Measurements from ENCODE around the gene CDHR3. TPM values are rescaled to one million over a fixed set of nuclear protein-coding genes. Genes with fewer than 3 reads are reported as not detected.
"Not testable (repeated sequence)": the region's sequence is repeated elsewhere in the genome, so short reads cannot be mapped to it uniquely, and the experiment has no call there.

CDHR3 gene
- total and polyA plus RNA-seq, 4 donors: 1.0 to 5.1 (median 3.0) TPM

- Histone ChIP-seq H3K4me1 (ENCODE audit: control insufficient read depth in 1 of 2, insufficient read depth in 2 of 2, low read length in 2 of 2) (no peaks in the 10 kb centered on the region), H3K27me3 (ENCODE audit: control insufficient read depth in 1 of 2, insufficient read depth in 2 of 2, low read length in 1 of 2) (no peaks in the 10 kb centered on the region), H3K9me3 (ENCODE audit: control insufficient read depth, low read length) (no peaks in the 10 kb centered on the region), H3K27ac (ENCODE audit: low read depth in 1 of 2, low read length in 2 of 2) (no peak overlapping the region), H3K36me3 (ENCODE audit: control insufficient read depth in 1 of 2, insufficient read depth in 2 of 2, low read length in 1 of 2) (no peaks in the 10 kb centered on the region), H3K4me3 (ENCODE audit: low read length in 2 of 2) (no peak overlapping the region)
- intact Hi-C loops (cut with DNase I): no loop called here
- WGBS, 2 donors: 56 to 60% methylated on average over 5 of the region's 5 CpGs
- DNase-seq (no peak), ATAC-seq (ENCODE audit: low FRiP score) (no peak)
These were observed 34.0 kb downstream of the CDHR3 start for GRCh38 chr7:105996860-105997737.

GRCh38 chr7:105999256-105999655 lies 36.2 kb downstream of the CDHR3 start:
- WGBS, 2 donors: 79 to 80% methylated on average over 5 of the region's 5 CpGs
- intact Hi-C loops (cut with DNase I): no loop called here
- Histone ChIP-seq H3K36me3 (ENCODE audit: control insufficient read depth in 1 of 2, insufficient read depth in 2 of 2, low read length in 1 of 2) (no peaks in the 10 kb centered on the region), H3K4me1 (ENCODE audit: control insufficient read depth in 1 of 2, insufficient read depth in 2 of 2, low read length in 2 of 2) (no peaks in the 10 kb centered on the region), H3K27me3 (ENCODE audit: control insufficient read depth in 1 of 2, insufficient read depth in 2 of 2, low read length in 1 of 2) (no peaks in the 10 kb centered on the region), H3K9me3 (ENCODE audit: control insufficient read depth, low read length) (no peaks in the 10 kb centered on the region), H3K4me3 (ENCODE audit: low read length in 2 of 2) (no peak overlapping the region), H3K27ac (ENCODE audit: low read depth in 1 of 2, low read length in 2 of 2) (no peak overlapping the region)
- DNase-seq (no peak), ATAC-seq (ENCODE audit: low FRiP score) (no peak)

- Histone ChIP-seq H3K36me3 (ENCODE audit: control insufficient read depth in 1 of 2, insufficient read depth in 2 of 2, low read length in 1 of 2) (no peaks in the 10 kb centered on the region), H3K9me3 (ENCODE audit: control insufficient read depth, low read length) (no peaks in the 10 kb centered on the region), H3K27ac (ENCODE audit: low read depth in 1 of 2, low read length in 2 of 2) (no peak overlapping the region), H3K4me3 (ENCODE audit: low read length in 2 of 2) (no peak overlapping the region), H3K4me1 (ENCODE audit: control insufficient read depth in 1 of 2, insufficient read depth in 2 of 2, low read length in 2 of 2) (no peaks in the 10 kb centered on the region), H3K27me3 (ENCODE audit: control insufficient read depth in 1 of 2, insufficient read depth in 2 of 2, low read length in 1 of 2) (no peaks in the 10 kb centered on the region)
- 48 to 64% methylated on average over 7 of the region's 7 CpGs for WGBS, 2 donors
- DNase-seq: no peak
- intact Hi-C loops (cut with DNase I): loop anchor here (10.0 kb wide), 2 partner anchors 236 to 346 kb away; no protein-coding TSS in a partner anchor
- ATAC-seq (ENCODE audit: low FRiP score): no peak
These were observed 38.1 kb downstream of the CDHR3 start for GRCh38 chr7:106001196-106001595.

- Histone ChIP-seq H3K27ac (ENCODE audit: low read depth in 1 of 2, low read length in 2 of 2) (no peak overlapping the region), H3K4me3 (ENCODE audit: low read length in 2 of 2) (no peak overlapping the region), H3K27me3 (ENCODE audit: control insufficient read depth in 1 of 2, insufficient read depth in 2 of 2, low read length in 1 of 2) (no peaks in the 10 kb centered on the region), H3K4me1 (ENCODE audit: control insufficient read depth in 1 of 2, insufficient read depth in 2 of 2, low read length in 2 of 2) (no peaks in the 10 kb centered on the region), H3K36me3 (ENCODE audit: control insufficient read depth in 1 of 2, insufficient read depth in 2 of 2, low read length in 1 of 2) (no peaks in the 10 kb centered on the region), H3K9me3 (ENCODE audit: control insufficient read depth, low read length) (no peaks in the 10 kb centered on the region)
- DNase-seq (no peak), ATAC-seq (ENCODE audit: low FRiP score) (no peak)
- intact Hi-C loops (cut with DNase I): loop anchor here (10.0 kb wide), 2 partner anchors 237 to 347 kb away; no protein-coding TSS in a partner anchor
- 68 to 76% methylated on average over 1 of the region's 1 CpG for WGBS, 2 donors
These were observed 38.8 kb downstream of the CDHR3 start for GRCh38 chr7:106001886-106002285.

- no peaks in the 10 kb centered on the region for H3K36me3 ChIP-seq (ENCODE audit: control insufficient read depth in 1 of 2, insufficient read depth in 2 of 2, low read length in 1 of 2)
- 79 to 81% methylated on average over 5 of the region's 5 CpGs for WGBS, 2 donors
- no peak overlapping the region for H3K4me3 ChIP-seq (ENCODE audit: low read length in 2 of 2)
- H3K27me3 ChIP-seq (ENCODE audit: control insufficient read depth in 1 of 2, insufficient read depth in 2 of 2, low read length in 1 of 2): no peaks in the 10 kb centered on the region
- H3K4me1 ChIP-seq (ENCODE audit: control insufficient read depth in 1 of 2, insufficient read depth in 2 of 2, low read length in 2 of 2): no peaks in the 10 kb centered on the region
- intact Hi-C loops (cut with DNase I): loop anchor here (10.0 kb wide), 2 partner anchors 239 to 349 kb away; no protein-coding TSS in a partner anchor
- no peaks in the 10 kb centered on the region for H3K9me3 ChIP-seq (ENCODE audit: control insufficient read depth, low read length)
- no peak for DNase-seq
- H3K27ac ChIP-seq (ENCODE audit: low read depth in 1 of 2, low read length in 2 of 2): no peak overlapping the region
- ATAC-seq (ENCODE audit: low FRiP score): no peak
These were observed 40.5 kb downstream of the CDHR3 start for GRCh38 chr7:106003525-106004064.

- WGBS, 2 donors: 92 to 95% methylated on average over 5 of the region's 5 CpGs
- intact Hi-C loops (cut with DNase I): loop anchor here (5.0 to 10.0 kb wide), 3 partner anchors 130 to 352 kb away; partner anchors contain the start of gene ATXN7L1 (in 1 of the 2)
- H3K4me1 ChIP-seq (ENCODE audit: control insufficient read depth in 1 of 2, insufficient read depth in 2 of 2, low read length in 2 of 2): no peaks in the 10 kb centered on the region
- ATAC-seq (ENCODE audit: low FRiP score) (no peak), DNase-seq (no peak)
- H3K27ac ChIP-seq (ENCODE audit: low read depth in 1 of 2, low read length in 2 of 2): no peak overlapping the region
- no peak overlapping the region for H3K4me3 ChIP-seq (ENCODE audit: low read length in 2 of 2)
- H3K9me3 ChIP-seq (ENCODE audit: control insufficient read depth, low read length): no peaks in the 10 kb centered on the region
- H3K27me3 ChIP-seq (ENCODE audit: control insufficient read depth in 1 of 2, insufficient read depth in 2 of 2, low read length in 1 of 2): no peaks in the 10 kb centered on the region
- H3K36me3 ChIP-seq (ENCODE audit: control insufficient read depth in 1 of 2, insufficient read depth in 2 of 2, low read length in 1 of 2): no peaks in the 10 kb centered on the region
These were observed 43.8 kb downstream of the CDHR3 start for GRCh38 chr7:106006906-106007305.

GRCh38 chr7:106007796-106008195 lies 44.7 kb downstream of the CDHR3 start:
- DNase-seq; H3K36me3 ChIP-seq (ENCODE audit: control insufficient read depth in 1 of 2, insufficient read depth in 2 of 2, low read length in 1 of 2); H3K4me1 ChIP-seq (ENCODE audit: control insufficient read depth in 1 of 2, insufficient read depth in 2 of 2, low read length in 2 of 2); H3K9me3 ChIP-seq (ENCODE audit: control insufficient read depth, low read length); H3K27ac ChIP-seq (ENCODE audit: low read depth in 1 of 2, low read length in 2 of 2); H3K4me3 ChIP-seq (ENCODE audit: low read length in 2 of 2); H3K27me3 ChIP-seq (ENCODE audit: control insufficient read depth in 1 of 2, insufficient read depth in 2 of 2, low read length in 1 of 2); ATAC-seq (ENCODE audit: low FRiP score): not testable (repeated sequence)
- intact Hi-C loops (cut with DNase I): loop anchor here (2.0 to 10.0 kb wide), 5 partner anchors 130 to 353 kb away; partner anchors contain the start of gene ATXN7L1 (in 2 of the 2)
- 85 to 91% methylated on average over 3 of the region's 3 CpGs for WGBS, 2 donors

GRCh38 chr7:106009503-106010226 lies 46.6 kb downstream of the CDHR3 start:
- H3K27ac ChIP-seq (ENCODE audit: low read depth in 1 of 2, low read length in 2 of 2): no peak overlapping the region
- intact Hi-C loops (cut with DNase I): loop anchor here (2.0 to 10.0 kb wide), 5 partner anchors 132 to 355 kb away; partner anchors contain the start of gene ATXN7L1 (in 2 of the 2)
- H3K4me3 ChIP-seq (ENCODE audit: low read length in 2 of 2): no peak overlapping the region
- peak; percentile 94 for ATAC-seq (ENCODE audit: low FRiP score)
- DNase-seq: peak; percentile 90 to 93
- no peaks in the 10 kb centered on the region for H3K36me3 ChIP-seq (ENCODE audit: control insufficient read depth in 1 of 2, insufficient read depth in 2 of 2, low read length in 1 of 2)
- H3K4me1 ChIP-seq (ENCODE audit: control insufficient read depth in 1 of 2, insufficient read depth in 2 of 2, low read length in 2 of 2): no peaks in the 10 kb centered on the region
- H3K27me3 ChIP-seq (ENCODE audit: control insufficient read depth in 1 of 2, insufficient read depth in 2 of 2, low read length in 1 of 2): no peaks in the 10 kb centered on the region
- 2 to 4% methylated on average over 29 of the region's 29 CpGs for WGBS, 2 donors
- no peaks in the 10 kb centered on the region for H3K9me3 ChIP-seq (ENCODE audit: control insufficient read depth, low read length)

Measured in aorta (tissue), 5 donors.